Hepatocyte (in vitro differentiated cells): ENCODE results near the gene IMMP2L. TPM values are rescaled to one million over a fixed set of nuclear protein-coding genes. Genes with fewer than 3 reads are reported as not detected.

Source experiments
- DNase-seq: peaks from one replicate; pipeline ENCODE4 v3.0.0-alpha.2; 2016; ENCODE audit warnings: low spot score
- H2AFZ ChIP-seq: fragments of 200-600 bp; sonication (generic); 2 replicates; pipeline ENCODE4 v1.6.0; 2016; ENCODE audit warnings: antibody characterized with exemption, mild to moderate bottlenecking
- H3K27ac ChIP-seq: fragments of 200-600 bp; sonication (generic); 2 replicates; pipeline ENCODE4 v1.5.1; 2016; ENCODE audit warnings: mild to moderate bottlenecking
- H3K27me3 ChIP-seq: fragments of 200-600 bp; sonication (generic); 2 replicates; pipeline ENCODE4 v1.6.1; 2016
- H3K36me3 ChIP-seq: fragments of 200-600 bp; sonication (generic); replicated peaks from 2 replicates; pipeline ENCODE4 v1.5.1; 2016; ENCODE audit warnings: low read depth; ENCODE audit not compliant: insufficient read depth
- H3K4me1 ChIP-seq: fragments of 200-600 bp; sonication (generic); 2 replicates; pipeline ENCODE4 v1.5.1; 2016; ENCODE audit warnings: mild to moderate bottlenecking, moderate library complexity; ENCODE audit not compliant: insufficient read depth
- H3K4me2 ChIP-seq: fragments of 200-600 bp; sonication (generic); 2 replicates; pipeline ENCODE4 v1.6.0; 2016
- H3K4me3 ChIP-seq: fragments of 200-600 bp; sonication (generic); 2 replicates; pipeline ENCODE4 v1.5.1; 2016; ENCODE audit warnings: mild to moderate bottlenecking
- H3K79me2 ChIP-seq: fragments of 200-600 bp; sonication (generic); 2 replicates; pipeline ENCODE4 v1.6.0; 2017; ENCODE audit warnings: mild to moderate bottlenecking
- H3K9me2 ChIP-seq: fragments of 200-600 bp; sonication (generic); replicated peaks from 2 replicates; pipeline ENCODE4 v1.6.0; 2017; ENCODE audit warnings: mild to moderate bottlenecking; ENCODE audit not compliant: insufficient read depth
- H3K9me3 ChIP-seq: fragments of 200-600 bp; sonication (generic); 2 replicates; pipeline ENCODE4 v1.5.1; 2016; ENCODE audit warnings: low read depth, mild to moderate bottlenecking
- H4K20me1 ChIP-seq: fragments of 200-600 bp; sonication (generic); 2 replicates; pipeline ENCODE4 v1.6.0; 2016; ENCODE audit warnings: mild to moderate bottlenecking; ENCODE audit not compliant: insufficient read depth, poor library complexity, severe bottlenecking
- CTCF ChIP-seq: fragments of 200-600 bp; sonication (generic); IDR thresholded peaks from 2 replicates; pipeline ENCODE4 v1.5.1; 2016; ENCODE audit warnings: antibody characterized with exemption, mild to moderate bottlenecking; ENCODE audit not compliant: poor library complexity
- EZH2 ChIP-seq: fragments of 200-600 bp; sonication (generic); IDR thresholded peaks from 2 replicates; pipeline ENCODE4 v1.6.1; 2016; ENCODE audit warnings: antibody characterized with exemption, mild to moderate bottlenecking, borderline replicate concordance
- EZH2phosphoT487 ChIP-seq: fragments of 200-600 bp; sonication (generic); IDR thresholded peaks from one replicate; pipeline ENCODE4 v1.6.1; 2018; ENCODE audit warnings: antibody characterized with exemption, mild to moderate bottlenecking, low read depth, moderate library complexity; ENCODE audit not compliant: unreplicated experiment, severe bottlenecking
- WGBS: methylation state at CpG from one replicate; pipeline ENCODE4 v1.1.6; 2016; ENCODE audit warnings: low lambda C conversion rate; ENCODE audit errors: missing lambda C conversion rate; 5-methylcytosine and 5-hydroxymethylcytosine counted together
- polyA plus RNA-seq: library from polyadenylated mRNA; unstranded; fragments of >200 nt; fragmentation: Nextera tagmentation; extraction: Ambion mirVana; gene quantifications from 2 replicates; pipeline ENCODE4 v1.2.1, GENCODE V29; 2016
- total RNA-seq: library from RNA; depleted of rRNA; stranded (reverse); fragments of >200 nt; gene quantifications from 2 replicates; pipeline ENCODE4 v1.2.3, GENCODE V29; 2014

Gene IMMP2L
- total and polyA plus RNA-seq, 2 experiments from 2014 or later: 13.3 to 17.6 TPM

GRCh38 chr7:111516612-111517011 is 45.7 kb downstream of the IMMP2L start:
- Histone ChIP-seq H2AFZ (no peak overlapping the region), H3K79me2 (no peaks in the 10 kb centered on the region), H4K20me1 (no peaks in the 10 kb centered on the region), H3K9me3 (no peaks in the 10 kb centered on the region), H3K36me3 (no peaks in the 10 kb centered on the region), H3K27me3 (no peaks in the 10 kb centered on the region), H3K4me1 (no peaks in the 10 kb centered on the region), H3K4me2 (no peak overlapping the region), H3K9me2 (no peaks in the 10 kb centered on the region), H3K4me3 (no peak overlapping the region), H3K27ac (no peak overlapping the region)
- no peak for TF ChIP-seq EZH2phosphoT487
- no peak for TF ChIP-seq EZH2
- TF ChIP-seq CTCF: no peak
- WGBS: 64% methylated on average over 4 of the region's 4 CpGs
- DNase-seq: no peak

DNA sequence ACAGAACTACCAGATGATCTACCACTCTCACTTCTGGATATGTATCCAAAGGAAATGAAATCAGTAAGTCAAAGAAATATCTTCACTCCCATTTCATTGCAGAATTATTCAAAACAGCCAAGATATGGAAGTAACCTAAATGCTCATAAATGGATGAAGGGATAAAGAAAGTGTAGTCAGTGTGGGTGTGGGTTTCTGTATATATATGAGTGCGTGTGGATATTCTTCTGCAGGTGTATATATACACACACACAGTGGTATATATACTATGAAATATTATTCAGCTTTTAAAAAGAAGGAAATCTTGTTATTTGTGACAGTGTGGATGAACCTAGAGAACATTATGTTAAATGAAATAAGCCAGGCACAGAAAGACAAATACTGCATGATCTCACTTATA is 48.7 kb downstream of the IMMP2L start:
- Histone ChIP-seq H2AFZ (no peak overlapping the region), H3K9me2 (no peaks in the 10 kb centered on the region), H3K36me3 (no peaks in the 10 kb centered on the region), H3K27ac (no peak overlapping the region), H3K4me2 (no peak overlapping the region), H3K4me1 (no peaks in the 10 kb centered on the region), H3K27me3 (no peaks in the 10 kb centered on the region), H3K79me2 (no peaks in the 10 kb centered on the region), H3K9me3 (no peaks in the 10 kb centered on the region), H4K20me1 (no peaks in the 10 kb centered on the region), H3K4me3 (no peak overlapping the region)
- DNase-seq: no peak
- 100% methylated on average over 1 of the region's 1 CpG for WGBS
- no peak for TF ChIP-seq EZH2
- no peak for TF ChIP-seq EZH2phosphoT487
- TF ChIP-seq CTCF: no peak

DNA sequence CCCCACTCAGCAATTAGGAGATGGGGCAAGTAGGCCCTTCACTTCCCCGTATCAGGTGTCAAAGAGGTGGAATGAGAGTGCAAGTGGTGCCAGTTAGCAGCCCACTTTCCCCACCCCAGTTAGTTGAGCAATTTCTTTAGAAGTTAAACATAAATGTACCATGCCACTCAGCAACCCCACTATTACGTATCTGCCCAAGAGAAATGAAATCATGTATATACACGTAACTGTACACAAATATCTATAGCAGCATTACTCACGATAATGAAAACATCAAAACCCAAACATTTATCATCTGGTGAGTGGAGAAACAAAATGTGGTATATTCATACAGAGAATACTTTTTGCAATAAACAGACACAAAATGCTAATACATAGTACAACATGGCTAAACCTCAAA is 50.4 kb downstream of the IMMP2L start:
- no peak overlapping the region for H3K4me2 ChIP-seq
- no peaks in the 10 kb centered on the region for H3K9me2 ChIP-seq
- no peaks in the 10 kb centered on the region for H3K27me3 ChIP-seq
- no peak overlapping the region for H2AFZ ChIP-seq
- H3K36me3 ChIP-seq: no peaks in the 10 kb centered on the region
- TF ChIP-seq EZH2phosphoT487 (no peak), CTCF (no peak), EZH2 (no peak)
- 95% methylated on average over 4 of the region's 4 CpGs for WGBS
- no peaks in the 10 kb centered on the region for H3K4me1 ChIP-seq
- no peak overlapping the region for H3K27ac ChIP-seq
- no peak overlapping the region for H3K4me3 ChIP-seq
- H3K79me2 ChIP-seq: no peaks in the 10 kb centered on the region
- no peak for DNase-seq
- H4K20me1 ChIP-seq: no peaks in the 10 kb centered on the region
- H3K9me3 ChIP-seq: no peaks in the 10 kb centered on the region
